ENCODE data around the gene PDCD11.
"Not testable (repeated sequence)": the region's sequence is repeated elsewhere in the genome, so short reads cannot be mapped to it uniquely, and the experiment has no call there.

The PDCD11 gene

DNA sequence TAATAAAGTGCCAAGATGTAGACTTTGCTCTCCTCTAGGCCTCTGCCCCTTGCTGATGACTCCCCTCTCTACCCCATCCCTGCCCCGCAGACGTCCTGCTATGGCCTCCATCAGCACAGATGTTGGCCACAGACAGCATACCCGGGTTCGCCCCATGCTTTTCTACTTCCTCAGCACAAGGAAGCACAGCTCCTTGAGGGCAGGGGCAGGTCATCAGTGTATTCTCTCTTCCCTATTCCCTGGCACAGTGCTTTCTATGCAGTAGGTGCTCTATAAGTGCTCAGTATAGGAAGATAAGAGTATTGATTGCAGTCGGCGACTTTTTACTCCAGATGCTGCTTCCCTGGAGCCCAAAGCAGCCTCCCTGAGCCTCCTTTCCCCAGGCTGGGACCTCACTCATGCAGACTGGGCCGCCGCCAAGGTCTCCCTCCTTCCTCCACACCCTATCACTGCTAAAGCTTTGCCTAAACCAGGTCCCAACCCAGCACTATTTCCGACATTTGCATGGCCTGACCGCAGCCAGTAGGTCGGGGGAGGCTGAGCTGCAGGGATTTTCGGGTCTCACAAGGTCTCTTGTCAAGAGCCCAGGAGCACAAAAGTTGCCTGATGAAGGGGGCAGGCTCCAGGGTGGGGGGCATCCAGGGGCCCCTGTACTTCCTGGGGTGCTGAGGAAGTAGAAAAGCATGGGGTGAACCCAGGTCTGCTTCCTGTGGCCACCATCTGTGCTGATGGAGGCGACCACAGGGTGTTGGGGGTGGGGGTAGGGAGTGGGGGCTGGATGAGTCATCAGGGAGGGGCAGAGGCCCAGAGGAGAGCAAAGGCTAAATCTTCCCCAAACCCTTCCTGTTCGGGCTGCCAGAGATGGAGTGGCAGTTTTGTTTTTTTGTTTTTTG, 74.6 kb downstream of the PDCD11 start:
- DNase-seq: no peak

DNA sequence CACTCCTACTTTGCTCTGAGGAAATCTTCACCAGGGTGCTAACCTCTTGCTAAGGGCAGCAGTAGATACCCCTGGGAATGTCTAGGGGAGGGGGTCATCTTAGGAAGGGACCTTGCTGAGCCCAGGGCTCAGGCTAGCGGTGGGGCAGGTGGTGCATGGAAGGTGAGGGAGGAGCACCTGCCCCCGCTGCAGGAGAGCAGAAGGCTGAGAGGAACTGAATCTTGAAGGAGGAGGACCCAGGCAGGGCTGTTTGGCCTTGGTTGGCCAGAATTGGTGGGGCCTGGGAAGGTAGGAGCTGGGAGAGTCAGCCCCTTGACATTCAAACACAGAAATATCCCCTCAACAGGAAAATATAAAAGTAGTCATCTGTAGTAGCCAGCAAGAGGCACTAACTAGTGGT, 75.6 kb downstream of the PDCD11 start:
- DNase-seq: no peak

DNA sequence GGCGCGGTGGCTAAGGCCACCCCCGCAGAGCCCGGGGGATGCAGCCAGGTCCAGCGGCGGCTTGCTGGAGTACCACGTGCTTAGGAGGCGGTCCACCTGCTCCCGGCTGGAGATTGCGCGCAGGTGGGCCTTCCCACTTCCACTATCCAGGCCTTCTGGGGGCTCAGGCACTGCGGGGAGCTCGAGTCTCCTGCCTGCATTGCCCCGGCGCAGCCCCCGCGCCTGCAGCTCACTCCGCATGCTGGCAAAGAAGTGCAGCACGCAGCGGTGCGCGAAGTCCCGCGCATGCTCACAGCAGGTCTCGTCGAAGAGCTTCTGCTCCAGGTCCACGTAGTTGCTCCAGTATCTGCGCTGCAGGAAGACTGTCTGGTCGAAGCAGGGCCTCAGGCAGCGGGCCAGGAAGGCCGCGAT, 76.8 kb downstream of the PDCD11 start:
- DNase-seq: no peak

DNA sequence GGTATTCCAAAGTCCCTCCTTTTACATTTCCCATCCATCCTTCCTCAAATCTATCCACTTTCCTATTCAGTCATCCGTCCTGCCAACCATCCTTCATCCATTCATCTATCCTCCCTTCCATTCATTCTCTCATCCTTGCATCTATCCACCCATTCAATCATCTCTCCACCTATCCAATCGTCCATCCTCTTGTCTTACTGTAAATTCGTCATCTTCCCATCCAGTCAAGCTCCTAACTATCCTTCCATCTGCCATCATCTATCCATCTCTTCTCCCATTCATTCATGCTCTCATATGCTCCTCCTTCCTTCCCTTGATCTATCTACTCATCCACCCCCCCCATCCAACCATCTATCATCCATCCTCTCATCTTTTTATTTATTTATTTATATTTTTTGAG, 77.7 kb downstream of the PDCD11 start:
- no peak for DNase-seq

DNA sequence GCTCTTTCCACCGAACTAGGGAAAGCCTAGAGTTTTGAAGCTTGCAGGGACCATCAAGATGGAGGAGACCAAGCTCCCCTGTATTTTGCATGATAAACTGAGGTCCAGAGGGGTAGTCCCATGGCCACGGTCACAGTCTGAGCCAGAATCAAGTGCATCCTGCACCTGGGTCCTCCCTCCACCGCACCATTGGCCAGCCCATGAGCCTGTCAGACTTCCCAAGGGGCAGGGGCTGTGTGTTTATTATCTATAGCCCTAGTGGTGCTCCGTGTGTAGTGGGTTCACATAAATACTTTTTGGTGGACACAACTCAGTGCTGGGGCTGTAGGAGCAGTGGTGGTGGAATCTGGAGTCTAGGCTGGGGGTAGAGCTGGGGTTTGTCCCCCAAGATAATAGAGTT, 79.0 kb downstream of the PDCD11 start:
- DNase-seq: no peak

DNA sequence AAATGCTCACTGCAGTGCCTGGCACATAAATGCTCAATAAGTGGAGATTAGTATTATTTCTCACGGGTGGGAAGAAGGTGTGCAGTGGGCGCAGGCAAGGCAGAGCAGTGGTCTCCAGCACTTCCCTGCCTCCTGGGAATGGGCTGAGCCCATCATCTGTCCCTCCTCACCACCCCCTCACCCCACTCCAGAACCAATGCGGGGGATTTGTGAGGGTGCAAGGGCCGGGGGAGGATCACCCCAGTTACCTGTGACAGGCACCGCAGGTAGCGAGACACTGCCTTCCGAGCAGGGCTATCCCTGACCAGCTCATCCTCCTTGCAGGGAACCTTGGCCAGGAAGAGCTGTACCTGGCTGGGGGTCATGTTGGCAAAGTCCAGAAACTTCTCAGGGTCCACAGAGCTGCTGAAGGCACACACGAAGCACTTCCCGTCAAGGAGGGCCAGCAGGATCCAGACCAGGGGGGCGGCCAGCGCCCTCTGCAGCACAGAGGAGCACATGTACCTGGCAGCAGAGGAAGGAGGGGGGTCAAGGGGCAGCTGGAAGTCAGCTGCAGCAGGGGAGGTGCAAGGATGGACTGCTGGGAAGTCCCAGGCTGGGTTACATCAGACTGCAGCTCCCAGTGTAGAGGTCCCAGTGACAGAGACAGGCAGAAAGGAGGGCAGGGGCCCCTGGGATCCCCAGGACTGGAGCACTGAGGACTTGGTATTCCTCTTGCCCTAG, 79.8 kb downstream of the PDCD11 start:
- DNase-seq: no peak

DNA sequence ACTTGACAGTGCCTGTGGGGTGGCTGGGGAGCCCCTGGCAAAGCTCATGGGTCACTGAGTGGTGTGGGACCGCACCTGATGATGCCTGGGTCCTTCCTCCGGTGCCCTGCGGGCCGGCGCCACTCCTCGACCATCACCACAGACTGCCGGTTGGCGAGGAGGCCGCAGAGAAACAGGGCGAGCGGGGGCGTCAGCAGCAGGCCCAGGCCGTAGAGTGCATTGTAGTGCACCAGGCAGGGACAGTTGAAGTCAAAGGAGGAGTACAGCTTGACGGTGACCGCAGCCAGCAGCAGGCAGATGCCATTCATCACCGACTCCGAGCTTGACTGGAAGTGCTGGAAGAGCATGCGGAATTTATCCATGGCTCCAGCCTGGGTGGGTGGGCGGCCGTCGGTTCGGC, 82.2 kb downstream of the PDCD11 start:
- DNase-seq: no peak

DNA sequence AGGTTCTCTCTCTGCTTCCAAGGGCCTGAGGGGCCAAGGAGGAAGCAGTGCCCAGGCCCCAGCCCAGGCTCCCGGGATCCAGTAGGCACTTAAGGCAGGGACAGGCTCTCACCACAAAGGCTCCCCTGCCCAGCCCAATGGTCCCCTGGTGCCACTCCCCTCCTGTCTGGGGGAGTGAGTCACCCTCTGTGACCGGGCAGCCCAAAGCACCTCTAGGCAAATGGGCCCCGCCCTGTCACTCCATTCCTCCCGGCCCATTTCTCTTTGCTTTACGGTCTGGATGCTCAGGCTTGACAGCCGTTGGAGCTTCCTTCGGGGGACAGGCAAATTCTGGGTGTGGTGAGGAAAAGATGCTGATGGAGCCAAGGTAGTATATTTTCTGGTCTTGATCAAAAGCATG, 82.7 kb downstream of the PDCD11 start, which contains the start of gene CALHM3:
Gene CALHM3 (minus strand): TSS at position 106 of the 400 bp plus-strand sequence. CDS start 208 bp downstream, outside the sequence.
- no peak for DNase-seq

DNA sequence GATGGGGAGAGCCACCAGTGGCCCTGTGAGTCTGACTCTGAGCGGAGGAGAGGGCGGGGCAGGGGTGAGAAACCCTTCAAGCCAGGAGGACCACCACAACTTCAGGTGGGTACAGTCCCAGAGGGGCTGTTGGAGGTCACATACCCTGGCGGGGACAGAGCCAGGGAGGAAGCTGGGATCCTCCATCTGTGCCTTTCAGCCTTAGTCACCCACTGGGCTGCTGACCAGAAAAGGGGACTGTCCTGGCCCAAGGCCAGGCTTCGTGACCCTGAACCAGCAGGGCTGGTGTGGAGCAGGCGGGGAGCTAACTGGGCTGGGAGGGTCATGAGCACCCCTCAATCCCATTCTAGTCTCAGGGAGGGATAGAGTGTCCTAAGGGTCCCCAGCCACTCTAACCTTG, 84.1 kb downstream of the PDCD11 start:
- no peak for DNase-seq

DNA sequence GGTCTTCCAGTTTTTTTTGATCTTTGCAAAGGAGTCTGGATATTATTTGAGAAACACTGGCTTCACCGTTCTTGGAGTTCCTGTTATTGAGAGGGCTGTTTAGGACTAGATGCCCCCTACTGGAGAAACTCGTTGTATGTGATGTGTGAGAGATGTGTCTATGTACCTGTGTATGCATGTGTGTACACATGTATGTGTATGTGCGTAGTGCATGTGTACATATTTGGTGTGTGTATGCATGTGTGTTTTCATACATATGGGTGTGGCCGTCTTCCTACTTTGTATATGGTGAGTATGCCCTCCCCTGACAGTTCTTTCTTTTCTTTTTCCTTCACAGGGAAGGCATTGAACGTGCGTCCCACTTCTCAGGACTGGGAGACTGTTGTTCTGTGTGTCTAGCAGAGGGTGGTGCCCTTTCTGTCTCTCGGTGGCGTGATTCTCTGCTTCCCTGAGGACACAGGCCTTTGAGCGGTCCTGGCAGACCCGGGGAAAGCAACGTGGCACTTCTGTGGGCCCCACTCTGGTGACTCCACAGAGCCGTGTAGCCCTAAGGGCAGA, 85.6 kb downstream of the PDCD11 start:
- peak in 2 of 56 donors; percentile 4 to 18 for DNase-seq

DNA sequence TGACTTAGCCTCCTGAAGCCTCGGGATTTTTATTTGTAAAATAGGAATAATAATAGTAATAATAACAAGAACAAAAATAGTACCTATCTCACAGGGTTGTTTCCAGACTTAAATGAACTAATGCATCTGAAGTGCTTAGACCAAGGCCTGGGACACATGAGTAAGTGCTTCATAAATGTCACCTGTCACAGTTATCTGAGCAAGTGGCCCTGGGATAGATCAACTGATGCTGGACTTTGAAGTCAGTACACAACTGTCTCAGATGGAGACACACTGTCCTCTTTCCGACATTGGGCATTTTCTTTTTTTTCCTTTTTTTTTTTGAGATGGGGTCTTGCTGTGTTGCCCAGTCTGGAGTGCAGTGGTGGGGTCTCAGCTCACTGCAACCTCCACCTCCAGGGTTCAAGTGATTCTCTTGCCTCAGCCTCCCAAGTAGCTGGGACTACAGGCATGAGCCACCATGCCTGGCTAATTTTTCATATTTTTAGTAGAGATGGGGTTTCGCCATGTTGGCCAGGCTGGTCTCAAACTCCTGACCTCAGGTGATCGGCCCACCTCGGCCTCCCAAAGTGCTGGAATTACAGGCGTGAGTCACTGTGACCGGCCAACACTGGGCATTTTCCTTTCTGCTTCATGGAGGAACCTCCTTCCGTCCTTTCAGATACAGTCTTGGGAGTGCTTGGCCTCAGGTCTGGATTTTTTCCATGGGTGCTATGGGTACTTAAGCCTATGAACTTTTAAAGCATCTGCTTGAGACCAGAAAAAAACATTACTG, 90.4 kb downstream of the PDCD11 start:
- not testable (repeated sequence) for DNase-seq

DNA sequence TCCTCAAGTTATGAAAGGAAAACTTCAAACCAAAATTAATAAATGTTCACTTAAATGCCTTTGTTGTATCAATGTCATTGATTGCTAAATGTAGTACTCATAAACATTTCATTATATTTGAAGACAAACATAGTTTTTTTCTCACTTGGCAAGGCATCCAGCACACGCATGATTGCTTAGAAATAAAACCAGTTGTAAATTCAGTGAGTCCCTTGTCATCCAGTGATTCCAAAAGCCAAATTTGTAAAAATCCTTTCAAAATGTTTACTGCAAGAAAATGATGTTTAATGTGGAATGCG, 90.9 kb downstream of the PDCD11 start:
- no peak for DNase-seq

DNA sequence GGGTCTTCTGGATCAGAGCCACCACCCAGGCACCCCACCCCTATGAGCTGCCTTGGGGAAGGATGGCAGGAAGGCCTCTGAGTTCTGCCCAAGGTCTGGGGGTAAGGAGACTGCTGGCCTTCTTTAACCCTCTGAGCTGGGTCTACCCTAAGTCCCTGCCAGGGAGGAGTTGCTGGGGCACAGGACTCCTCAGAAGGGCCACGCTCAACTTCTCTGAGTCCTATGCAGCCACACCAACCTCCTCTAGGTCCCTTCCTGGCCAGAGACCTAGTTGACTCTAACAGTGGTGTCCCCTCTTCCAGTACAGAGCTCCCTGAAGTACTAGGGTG, 94.5 kb downstream of the PDCD11 start:
- DNase-seq: no peak

DNA sequence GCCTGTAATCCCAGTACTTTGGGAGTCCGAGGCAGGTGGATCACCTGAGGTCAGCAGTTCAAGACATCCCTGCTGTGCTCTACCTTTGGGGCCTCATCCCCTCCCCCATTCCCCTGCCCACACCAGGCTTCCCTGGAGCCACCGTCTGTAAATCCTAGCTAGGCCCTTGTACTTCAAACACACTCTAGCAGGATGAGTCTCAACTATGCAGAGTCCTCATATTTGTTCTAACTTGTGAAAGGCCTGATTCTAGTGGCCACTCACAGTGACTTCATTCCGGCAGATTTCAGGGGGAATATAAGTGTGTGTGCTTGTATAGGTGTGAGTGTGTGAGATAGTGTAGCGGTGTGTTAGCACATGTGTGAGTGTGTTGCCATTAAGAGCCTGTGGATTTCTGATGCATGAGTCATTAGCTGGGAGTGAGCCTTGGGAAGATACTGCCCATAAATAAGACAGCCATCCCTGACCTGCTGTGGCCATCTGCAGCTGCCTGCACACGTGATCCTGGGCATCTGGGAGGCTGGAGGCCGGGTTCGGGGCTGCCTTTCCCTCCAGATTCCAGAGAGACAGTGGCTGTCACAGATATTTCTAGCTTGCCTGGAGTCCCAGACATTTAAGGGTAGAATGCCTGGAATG, 95.4 kb downstream of the PDCD11 start:
- DNase-seq: peak in 2 of 56 donors; percentile 10 to 28

DNA sequence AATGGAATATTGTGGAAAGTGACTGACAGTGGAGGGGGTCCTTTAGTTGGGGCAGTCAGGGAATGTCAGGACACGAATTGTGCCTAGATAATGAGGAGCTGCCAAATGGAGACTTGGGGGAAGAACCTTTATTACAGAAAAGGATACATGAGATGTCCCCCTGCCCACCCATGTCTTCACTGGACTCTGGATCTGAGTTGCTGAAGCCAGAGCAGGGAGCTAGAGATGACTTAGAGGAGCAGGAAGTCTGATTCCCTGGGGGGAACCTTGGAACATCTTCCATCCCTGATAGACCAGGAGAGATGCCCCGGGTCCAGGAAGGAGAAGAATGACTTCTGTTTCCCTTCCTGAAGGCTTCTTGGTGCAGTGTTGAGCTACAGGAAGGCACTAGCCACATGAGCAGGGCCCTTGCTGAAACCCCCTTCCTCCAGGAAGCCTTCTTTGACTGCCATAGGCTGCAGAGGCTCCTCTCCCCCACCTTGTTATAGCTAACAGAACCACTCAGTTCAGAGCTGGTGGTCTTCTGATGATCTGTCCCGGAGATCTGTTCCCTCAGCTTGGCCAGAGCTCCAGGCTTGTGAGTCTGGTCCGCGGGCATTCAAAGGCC, 96.3 kb downstream of the PDCD11 start:
- DNase-seq: no peak

DNA sequence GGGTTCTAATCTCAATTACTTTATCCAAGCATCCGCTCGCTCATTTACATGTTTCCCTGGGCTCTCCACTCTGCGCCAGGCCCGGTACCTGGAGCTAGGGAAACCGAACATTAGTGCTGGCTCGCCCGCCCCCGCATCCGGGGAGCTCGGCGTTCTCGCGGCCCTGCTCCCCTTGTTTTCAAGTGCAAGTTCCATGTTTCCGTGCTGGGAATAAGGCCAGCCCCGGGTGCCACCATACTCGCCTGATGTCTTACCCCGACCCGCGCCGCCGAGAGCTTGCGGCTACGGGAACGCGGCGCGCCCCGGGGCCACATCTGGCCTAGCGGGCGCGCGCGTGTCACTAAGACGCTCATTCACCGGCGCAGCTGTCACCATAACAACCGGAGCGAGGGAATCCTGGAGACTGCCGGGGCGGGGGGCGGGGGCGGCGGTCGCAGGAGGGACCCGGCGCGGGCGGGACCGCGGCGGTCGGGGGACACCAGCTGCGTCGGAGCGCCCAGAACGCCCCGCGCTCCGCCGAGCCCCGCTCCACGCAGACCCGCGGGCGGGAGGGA, 97.0 kb downstream of the PDCD11 start, which contains the start of gene NEURL1:
Gene NEURL1 (plus strand): TSS at position 344 of the 554 bp plus-strand sequence. CDS start 683 bp downstream, outside the sequence.
- DNase-seq: peak in 29 of 56 donors; percentile 12 to 68 (median 30)

DNA sequence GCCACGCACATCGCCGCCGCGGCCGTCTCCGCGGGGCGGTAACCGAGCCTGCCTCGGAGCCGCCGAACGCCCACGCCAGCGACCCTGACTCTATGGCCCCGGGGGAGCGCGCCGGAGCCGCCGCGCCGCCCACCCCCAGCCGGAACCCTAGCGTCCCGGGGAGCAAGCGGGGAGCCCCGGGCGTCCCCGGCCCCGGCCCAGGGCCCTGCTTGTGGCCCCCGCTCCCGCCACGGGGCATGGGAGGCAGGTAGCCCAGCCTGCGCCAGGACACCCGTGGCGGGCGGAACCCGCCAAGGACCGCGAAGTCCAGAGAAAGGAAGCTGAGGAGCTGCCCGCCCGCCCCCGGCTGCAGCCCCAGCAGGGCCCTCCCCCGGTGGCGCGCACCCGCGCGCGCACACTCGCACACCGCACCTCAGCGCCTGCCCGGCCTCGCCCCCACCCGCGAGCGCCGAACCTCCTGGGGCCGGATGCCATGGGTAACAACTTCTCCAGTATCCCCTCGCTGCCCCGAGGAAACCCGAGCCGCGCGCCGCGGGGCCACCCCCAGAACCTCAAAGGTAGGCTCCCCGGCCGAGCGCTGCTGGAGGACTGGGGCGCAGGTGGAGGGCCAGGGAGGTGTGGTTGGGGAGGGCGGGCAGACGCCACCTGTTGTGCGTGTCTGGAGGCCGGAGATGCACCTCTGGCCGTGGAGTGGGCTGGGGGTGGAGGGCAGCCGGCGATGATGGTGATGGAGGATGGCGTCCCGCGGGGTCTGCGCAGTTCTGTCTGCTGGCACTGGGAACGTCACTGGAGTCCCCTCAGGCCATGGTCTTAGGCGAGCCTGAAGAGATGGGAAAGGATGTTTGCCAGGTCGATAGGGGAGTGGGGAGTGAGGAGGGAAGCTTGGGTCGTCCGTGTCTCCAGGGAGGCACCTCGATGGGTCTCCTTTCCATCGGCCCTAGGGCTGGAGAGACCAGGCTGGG, 97.8 kb downstream of the PDCD11 start:
- peak in 6 of 56 donors; percentile 12 to 31 (median 14) for DNase-seq

DNA sequence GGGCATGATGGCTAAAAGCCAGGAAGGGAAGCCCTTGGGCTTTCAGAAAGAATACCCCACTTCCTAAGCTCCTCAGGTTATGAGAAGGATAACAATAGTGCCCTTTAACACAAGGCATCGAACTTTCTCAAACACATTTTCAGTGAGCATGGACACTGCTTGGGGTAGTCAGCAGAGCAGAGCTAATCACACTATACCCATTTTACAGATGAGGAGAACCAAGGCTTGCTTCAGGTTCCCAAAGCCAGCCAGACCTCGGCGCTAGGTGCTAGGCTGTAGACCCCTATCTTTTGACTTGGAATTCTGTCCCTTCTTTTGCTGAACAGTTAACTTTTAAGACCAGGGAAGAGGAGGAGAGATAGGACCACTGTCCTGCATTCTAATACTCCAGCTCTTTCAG, 98.9 kb downstream of the PDCD11 start:
- DNase-seq: no peak
